Measurements from ENCODE around the gene GALNT2.

The GALNT2 gene

DNA sequence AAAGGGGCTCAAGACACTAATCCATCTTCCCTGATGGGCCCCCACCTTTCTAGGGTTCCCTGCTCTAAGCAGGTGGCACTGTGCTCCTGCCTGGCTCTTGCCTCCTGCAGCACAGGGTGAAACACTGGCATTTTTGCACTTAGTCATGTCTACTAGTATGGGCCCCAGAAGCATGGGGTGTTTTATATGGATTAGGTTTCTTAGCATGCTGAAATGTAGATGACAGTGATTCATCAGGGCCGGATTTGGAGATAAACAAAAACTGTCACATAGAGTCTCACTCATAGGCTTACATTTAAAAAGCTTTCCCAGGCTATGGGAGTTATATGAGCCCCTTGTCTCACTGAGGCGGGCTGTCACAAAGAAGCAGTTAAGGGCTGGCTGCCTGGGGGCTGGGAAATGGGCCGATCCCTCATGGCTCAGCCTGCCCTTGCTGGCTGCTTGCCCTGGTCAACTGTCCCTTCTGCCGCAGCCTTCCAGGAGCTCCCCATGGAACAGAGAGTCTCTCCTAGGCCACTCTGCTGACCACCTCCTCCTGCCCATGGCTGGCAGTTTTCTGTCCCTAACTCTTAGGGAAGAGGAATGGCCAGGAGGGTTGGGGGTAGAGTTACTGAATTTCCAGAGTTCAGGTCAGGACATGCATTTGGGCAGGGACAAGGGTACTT, 6.5 kb downstream of the GALNT2 start:
- no peak for DNase-seq

DNA sequence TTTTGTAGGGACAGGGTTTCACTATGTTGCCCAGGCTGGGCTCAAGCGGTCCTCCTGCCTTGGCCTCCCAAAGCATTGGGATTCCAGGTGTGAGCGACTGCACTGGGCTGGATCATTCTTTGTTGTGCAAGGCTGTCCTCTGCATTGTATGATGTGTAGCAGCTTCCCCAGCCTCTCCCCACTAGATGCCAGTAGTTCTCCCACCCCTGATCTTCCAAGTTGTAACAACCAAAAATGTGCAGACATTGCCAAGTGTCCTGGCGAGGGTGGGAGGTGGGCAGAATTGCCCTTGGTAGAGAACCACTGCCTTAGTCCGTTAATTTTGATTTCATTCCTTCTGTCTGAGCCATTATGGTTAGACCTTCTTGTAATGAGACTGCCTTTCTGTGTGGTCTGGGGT, 7.2 kb downstream of the GALNT2 start:
- DNase-seq = no peak

DNA sequence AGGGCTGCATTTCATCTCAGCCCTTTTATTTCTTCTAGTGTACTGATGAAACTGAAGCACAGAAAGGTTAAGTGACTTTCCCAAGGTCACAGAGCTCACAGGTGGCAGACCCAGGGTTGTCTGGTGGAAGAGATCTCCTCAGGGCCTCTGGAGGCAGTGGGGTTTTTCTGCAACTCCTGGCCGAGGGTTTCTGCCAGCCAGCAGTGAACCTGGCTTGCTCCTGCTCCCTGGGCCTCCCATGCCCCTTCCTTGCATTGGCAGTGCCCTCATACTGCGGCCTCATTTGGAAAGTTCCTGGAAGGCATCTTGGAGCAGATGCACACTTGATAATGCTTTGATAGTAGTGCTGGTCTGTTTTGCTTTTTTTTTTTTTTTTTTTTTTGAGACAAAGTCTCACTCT, 7.7 kb downstream of the GALNT2 start:
- DNase-seq = no peak

DNA sequence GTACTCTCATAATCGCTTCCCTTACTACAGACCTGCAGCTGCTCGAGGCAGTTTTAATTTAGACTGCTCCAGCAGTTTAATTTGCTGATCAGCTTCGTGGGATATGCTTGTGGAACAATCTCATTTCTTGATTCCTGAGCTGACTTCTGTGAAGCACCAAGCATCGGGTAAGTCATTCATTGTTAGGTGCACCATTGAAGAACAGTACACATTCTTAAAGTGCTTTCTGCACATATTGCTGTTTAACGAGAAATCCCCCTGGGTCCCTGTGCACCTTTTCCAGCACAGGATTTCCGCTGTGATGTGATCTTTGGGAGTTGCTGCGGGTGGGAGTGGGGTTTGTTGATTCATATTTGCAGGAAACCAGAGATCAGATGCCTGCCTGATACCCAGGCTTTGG, 9.1 kb downstream of the GALNT2 start:
- DNase-seq = no peak

DNA sequence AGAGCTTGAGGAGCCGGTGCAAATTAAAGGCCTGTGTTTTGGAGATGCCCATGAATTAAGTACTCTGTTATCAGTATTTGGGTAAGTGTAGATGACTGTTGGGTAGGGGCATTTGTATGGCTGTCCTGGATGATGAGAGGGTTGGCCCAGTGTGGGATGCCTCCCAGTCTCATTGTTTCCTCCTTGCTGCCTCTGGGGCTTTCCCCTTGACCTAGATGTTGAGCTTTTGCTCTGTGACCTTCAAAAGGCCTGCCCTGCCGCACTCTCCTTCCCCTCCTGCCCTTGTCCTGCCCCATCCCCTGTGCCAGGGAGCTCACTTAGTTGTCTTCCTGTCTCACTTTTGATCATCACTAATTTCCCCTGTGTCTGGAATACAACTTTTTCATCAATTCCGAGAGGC, 10.0 kb downstream of the GALNT2 start:
- DNase-seq = no peak

DNA sequence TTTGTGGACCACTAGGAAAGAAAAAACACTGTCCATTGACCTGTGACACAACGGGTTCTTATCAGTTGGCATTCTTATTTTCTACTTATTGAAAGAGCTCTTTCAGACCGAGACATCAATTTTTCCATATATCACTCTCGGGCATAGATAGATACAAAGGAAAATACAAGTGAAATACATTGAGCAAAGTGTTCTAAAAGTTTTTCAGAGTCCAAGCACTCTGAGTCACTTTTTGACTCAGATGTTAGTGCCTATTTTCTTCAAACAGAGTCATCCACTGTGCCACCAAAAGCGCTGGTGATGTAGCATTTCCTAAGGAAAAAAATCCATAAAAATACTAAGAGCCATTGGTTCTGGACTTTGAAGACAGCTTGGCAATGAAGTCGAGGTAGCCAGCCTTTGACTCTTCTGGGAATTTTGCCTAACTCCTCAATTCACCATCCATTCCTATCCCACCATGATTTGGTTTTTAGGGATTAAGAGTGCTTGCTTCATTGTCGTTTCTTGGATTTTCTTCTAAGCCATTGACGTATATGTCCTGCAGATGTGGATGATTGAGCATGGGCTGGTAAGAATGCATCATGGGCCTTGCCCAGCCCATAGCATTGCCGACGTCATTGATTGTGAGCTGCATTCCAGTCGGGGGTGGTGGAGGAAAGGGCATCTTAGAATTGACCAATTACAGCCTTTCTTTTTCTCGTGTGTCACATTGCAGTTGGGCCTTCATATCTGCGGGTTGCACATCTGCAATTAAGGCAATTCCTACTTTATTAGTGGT, 10.6 kb downstream of the GALNT2 start:
- DNase-seq = no peak

DNA sequence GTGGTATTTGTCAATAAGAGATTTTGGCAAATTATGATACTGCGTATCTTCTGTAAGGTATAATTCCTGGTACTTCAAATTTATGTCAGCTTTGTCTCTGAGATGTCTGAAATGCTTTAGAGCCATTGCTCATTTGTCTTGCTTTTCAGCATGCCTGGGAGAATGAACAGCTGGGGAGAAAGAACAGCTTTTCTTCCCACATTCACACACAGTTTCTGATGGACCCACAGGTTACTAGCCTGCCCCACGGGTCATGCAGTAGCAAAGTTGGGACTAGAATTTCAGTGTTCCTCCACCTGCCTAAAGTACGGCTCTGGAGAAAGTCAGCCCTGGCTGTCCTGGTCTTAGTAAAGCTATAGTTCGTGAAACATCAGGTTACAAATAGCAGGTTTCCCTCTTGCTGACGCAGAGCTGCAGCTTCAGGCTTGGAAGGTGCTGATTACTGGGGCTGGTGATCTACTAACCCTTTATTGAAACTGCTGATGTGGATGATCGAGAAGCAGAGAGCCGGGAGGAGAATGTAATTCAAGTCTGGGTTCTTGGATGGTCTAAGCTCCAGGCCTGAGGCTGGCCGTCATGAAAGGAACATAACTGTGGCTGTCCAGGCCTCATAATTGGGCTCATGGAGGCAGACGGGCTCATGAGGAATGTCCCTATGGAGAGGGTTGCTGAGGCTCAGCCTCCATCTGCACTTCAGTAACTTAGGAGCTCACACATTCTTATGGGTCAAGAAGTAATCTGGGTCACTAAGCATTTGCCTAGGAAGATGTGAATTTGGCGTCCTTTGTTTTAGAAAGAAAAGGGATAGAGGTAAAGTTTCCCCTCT, 12.4 kb downstream of the GALNT2 start:
- DNase-seq = no peak

DNA sequence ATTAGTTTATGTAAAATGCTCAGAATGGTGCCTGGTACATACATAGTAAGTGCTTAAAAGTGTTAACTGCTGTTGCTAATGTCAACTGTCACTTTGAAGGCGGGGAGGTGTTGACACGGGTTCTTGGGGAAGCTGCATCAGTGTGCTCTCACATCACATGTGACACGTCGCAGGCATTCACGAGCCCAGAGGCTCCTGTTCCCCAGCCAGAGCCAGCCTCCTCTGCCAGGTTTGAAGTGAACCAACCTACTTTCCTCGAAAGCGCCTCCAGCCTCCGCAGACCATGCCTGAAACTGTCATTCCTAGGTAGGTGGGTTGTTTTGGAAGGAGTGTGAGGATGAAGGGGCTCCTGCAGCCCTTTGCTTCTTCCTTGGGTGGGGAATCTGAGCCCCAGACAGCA, 13.8 kb downstream of the GALNT2 start:
- no peak for DNase-seq

DNA sequence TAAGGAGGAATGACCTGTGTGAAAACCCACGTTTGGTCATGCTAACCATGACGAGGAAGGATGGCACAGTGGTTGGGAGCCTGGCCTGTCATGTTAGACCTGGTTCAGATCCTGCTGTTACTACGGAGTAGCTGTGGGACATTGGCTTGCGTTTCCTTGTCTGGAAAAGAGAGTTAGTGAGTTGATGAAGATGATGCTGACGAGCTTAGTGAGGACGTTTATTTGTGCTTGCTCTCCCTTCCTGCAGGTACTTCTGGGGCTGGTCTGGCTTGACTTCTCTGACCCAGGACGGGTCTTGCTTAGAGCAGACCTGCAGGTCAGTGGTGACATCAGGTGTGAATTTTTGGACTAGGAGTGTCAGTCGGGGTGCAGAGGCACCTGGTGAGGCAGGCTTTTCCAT, 14.7 kb downstream of the GALNT2 start:
- no peak for DNase-seq

DNA sequence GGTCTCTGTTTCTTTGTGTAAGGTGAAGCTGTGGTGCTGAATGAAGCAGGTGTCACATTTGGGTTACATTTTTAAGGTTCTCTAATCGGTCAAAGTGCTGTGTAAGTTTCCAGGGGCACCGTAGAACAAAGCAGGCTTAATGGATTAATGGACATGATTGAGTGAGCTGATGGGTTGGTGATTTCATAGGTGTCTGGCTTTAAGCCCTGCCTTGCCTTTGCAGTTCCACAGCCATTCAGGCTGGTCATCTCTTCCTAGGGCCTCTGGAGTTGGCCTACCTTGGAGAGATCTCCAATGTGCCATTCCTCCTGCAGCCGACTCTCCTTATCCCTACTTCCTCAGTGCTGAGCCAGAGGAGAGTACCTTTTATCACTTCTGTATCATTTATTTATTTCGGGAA, 15.2 kb downstream of the GALNT2 start:
- no peak for DNase-seq

DNA sequence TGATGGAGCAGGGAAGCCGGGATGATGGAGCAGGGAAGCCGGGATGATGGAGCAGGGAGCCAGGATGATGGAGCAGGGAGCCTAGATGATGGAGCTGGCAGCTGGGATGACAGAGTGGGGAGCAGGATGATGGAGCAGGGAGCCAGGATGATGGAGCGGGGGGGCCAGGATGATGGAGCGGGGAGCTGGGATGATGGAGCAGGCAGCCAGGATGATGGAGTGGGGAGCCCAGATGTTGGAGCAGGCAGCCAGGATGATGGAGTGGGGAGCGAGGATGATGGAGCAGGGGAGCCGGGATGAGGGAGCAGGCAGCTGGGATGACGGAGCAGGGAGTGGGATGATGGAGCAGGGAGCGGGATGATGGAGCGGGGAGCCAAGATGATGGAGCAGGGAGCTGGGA, 16.0 kb downstream of the GALNT2 start:
- DNase-seq = no peak

DNA sequence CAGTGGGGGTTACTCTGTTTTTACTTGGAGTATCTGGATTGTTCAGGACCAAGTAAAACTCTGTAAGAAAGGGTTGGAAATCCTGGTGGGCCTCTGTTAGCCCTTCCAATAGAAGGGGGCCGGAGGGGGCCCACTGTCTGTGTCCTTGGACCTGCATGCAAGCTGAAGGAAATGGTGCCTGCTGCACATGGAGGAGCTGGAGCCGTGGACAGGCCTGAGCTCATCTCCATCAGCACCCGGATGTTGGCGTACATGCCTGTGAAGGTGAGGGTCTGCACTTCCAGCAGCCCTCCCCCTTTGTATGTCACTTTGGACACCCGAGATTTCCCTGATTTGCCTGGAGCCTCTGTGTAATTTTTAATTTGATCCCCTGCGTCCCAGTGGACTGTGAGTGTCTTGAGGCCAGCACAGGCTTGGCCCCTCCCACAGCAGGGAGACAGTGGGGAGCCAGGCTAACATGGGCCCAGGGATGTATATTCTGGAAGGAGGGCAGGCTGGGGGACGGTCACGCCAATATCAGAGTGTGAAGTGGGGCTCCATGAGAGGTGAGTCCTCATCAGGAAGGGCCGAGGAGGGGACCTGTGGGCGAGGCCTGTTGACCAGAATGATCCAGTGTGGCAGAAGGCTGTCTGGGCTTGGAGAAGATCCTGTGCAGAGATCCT, 16.8 kb downstream of the GALNT2 start:
- DNase-seq = no peak

DNA sequence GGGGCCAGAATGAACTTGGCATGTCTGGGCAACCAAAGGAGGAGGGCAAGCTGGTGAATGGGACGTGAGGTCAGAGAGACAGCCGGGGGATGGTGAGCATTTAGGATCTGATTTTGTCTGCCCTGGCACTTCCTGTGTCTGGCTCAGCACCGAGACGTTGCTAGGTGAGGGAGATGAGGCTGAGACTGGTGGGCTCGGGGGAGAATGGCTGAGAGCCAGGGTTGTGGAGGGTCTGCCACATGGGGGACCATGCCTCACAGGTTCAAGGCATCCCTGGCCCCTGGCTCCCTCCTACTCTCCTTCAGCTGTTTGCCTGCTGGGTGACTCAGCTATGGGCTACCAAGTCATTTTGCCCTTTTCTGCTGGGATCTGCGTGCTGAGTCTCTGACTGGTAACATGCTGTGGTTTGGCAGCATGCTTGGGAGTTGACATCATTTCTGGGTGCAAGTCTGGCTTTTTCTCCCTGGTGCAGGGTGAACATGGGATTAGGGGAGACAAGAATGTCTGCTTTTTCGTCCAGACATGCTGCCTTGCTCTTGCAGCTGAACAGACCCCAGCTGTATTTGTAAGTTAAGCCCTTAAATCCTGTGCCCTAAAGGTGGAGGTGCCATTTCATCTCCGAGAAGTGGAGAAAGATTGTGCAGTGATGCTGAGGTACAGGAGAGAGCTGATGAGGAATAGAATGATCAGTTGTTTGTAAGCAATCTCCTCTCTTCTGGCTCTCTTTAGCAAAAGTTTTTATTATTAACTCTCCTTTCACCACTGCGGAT, 17.6 kb downstream of the GALNT2 start:
- DNase-seq = no peak

DNA sequence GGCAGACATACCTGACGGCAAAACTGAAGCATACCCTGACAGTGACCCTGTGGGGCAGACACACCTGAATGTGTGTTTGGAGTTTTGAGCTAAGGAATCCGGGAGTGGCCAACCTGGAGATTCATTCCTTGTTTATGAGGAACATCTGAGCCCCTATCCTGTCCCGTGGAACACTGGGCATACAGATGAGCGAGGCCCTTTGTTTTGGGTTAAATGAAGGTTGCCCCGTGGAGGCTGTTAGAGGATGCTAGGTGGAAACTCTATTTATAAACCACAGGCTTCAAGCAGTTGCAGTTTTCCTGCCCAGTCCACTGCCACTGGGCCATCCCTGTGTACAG, 18.1 kb downstream of the GALNT2 start:
- DNase-seq = no peak

DNA sequence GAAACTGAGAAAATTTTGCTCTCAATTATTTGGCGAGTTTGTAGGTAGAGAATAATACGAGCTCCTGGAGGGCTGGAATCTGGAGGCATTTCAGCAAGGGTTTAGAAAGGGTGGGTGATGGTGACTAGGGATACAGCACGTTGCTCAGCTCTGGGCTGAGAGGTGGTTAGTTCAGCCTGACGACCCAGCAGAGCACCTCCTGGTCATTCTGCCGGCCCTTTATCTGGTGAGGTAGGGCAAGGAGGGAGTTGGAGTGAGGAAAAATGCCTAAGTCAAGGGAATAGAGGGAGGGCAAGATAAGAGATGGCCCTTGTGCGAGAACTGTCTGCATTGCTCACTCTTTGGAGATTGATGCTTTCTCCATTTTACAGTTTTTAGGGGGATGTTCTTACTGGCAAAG, 19.1 kb downstream of the GALNT2 start:
- no peak for DNase-seq

DNA sequence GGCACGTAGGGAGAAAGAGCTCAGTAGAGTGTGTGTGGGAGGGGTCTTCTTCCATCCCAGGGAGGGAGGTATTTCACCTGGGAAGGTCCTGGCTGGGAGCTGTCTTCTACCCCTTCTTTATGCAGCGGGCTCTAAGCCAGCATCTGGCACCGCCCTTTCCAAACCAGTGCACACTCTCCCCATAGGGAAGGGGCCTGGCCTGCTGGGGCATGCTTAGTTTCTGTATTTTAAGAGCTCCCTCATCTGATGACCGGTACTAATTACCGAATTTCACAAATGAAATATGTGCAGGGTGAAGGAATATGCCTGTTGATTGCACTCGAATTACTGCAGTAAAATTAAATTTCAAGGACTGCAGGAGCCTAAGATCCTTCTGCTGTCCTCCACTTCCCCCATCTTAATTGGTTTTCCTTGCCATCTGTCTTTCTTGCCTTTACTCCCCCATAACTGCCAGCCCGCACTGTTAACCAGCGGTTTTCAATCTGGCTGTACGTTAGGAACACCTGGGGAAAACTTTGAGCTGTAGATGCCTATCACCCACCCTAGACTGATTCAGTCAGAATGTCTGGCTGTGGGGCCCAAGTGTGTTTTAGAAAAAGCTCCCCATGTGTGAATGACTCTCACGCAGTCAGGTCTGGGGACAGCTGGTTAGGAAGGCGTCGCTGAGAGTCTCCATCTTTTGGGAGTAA, 20.1 kb downstream of the GALNT2 start:
- DNase-seq = no peak

DNA sequence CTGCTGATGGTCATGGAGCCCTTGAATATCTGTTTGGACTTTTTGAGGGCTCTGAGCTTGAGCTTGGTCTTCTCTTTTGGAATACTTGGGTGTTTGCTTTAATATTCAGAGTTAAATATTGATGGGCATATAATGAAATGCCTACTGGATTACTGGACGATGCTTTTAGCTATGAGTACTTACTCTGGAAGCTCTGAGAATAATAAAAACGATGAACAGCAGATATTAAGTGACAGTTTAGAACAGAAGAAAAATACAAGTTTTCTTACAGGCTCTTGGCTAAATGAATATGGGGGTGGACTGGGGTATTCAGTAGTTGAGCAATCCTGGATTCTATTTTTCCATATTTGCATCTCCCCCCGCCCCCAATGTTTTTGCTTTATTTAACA, 20.7 kb downstream of the GALNT2 start:
- no peak for DNase-seq

DNA sequence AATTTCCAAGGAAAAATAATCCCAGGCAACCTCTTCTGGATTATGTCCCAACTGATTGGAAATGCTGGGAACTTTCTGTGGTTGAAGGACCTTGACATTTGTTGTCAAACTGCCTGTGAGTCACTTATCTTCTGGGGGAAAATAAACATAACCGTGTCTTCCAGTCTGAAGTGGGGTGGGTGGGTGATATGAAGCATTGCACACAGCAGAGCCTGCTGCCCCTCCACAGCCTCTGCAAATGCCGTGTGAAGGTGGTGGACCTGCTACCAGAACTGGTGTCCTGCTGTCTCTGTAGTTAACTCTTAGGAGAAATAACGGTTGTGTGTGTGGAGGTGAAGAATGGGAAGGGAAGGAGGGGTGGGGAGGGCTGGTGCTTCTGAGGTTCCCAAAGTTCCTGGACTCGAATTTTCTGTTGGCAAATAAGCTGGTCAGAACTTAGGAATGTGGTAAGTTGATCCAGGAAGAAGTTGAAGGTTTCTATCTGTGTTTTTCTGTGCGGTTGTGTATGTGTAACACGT, 23.2 kb downstream of the GALNT2 start:
- no peak for DNase-seq

DNA sequence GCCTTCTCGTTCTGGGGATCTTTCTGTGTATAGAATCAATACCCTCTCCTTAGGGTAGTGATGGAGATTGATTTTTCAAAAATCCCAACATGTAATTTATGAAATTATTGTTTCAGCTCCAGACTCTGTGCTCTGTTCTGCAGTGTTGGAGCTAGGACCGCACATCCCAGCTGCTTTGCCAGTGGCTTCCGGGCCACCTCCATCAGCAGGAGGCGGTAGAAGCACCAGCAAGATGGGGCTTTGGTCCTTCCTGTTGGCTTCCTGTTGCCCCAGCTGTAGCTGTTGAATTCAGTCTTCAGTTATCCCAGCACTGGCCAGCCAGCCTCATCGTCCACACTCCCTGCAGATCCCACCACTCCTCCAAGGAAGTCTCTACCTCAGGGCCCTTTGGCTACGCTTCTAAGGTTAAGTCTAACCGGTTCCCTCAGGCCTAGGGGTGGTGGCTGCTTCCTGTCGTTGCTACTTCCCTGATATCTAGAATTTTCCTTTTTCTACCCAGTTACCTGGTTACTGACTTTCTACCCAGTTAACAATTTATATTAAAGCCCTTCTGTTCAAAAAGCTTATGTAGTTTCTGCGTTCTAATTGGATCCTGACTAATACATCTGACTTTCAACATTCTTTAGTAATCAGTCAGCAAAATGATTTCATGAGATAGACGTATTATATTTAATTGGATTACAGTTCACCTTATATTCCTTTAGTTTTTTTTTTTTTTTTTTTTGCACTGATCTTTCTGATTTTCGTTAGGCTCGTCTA, 24.6 kb downstream of the GALNT2 start:
- no peak for DNase-seq

DNA sequence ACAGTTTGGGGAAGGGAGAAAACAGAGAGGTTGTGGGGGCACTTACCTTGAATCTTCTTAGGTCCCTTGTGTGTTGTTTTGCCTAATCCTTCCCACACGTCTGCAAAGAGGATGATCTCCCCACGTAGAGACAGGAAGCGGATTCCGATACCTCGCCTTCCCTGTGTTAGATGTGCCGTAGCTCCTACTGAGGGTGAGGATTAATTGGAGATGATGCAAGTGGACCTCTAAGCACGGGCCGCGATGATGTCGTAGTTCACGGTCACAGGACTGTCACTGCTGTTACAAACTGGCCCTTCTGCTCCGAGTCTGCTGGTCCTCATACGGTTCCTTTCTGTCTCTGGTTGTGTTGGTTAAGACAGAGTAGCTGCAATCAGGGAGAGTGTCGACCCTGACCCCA, 27.7 kb downstream of the GALNT2 start:
- no peak for DNase-seq

DNA sequence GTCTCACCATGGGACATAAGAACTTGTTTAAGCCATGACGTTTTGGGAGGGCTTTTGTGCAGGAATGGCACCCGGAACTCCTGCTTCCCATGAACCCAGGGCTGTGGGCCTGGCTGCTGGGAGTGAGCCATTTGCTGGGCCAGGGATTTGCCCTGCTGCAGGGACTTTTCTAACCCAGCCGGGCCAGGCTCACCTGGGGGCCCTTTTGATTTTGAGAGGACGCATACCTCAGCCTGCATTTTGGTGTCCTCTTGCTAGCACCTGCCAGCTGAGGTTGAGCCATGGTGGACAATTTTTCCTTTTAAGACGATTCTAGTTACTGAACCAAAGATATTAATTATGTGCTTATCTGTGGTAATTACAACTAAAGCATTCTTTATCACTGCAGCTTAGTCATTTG, 28.9 kb downstream of the GALNT2 start:
- DNase-seq = no peak

All from CD4-positive, alpha-beta T cell treated with Interleukin-4 for 1 hour (primary cell).